HG03571 (cell line): ENCODE measurements around the gene CFB.
"Not testable (repeated sequence)": the region's sequence is repeated elsewhere in the genome, so short reads cannot be mapped to it uniquely, and the experiment has no call there.

Source experiments
- ATAC-seq: cut with Tn5 transposase; IDR thresholded peaks from one replicate; pipeline ENCODE4 v1.9.1; 2021; ENCODE audit not compliant: unreplicated experiment

CFB gene

DNA sequence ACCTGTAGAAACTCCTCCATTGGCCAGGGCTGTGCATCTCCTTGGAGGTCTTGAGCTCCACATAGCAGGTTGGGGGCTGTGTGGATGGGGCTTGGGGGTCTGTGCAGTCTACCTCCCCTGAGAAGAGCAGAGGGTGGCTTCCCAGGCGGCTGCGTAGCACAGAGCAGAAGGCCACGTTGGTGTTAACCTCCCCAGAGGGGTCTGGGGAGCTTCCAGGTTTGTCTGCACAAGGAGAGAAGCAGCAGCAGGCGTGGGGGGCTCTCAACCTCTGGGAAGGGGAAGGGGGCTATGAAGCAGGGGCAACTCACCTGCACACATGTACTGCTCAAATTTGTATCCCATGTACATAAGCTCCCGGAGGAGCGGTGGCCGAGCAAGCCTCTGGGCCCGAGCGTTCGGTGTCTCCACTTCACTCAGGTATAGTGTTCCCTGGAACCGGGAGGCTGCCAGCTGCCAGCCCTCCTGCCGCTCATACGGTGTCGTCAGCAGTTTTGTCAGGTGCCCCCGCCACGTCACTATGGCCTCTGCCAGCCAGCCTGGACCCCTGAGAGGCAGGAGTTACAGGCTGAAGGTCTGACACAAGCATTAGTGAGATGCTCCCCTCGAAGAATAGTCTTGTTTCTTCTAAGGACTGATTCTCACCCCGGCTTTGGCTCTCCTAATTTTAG is 24.8 kb downstream of the CFB start:
- no peak for ATAC-seq

- ATAC-seq = no peak
Observed at GRCh38 chr6:31971279-31971992, 25.5 kb downstream of the CFB start.

DNA sequence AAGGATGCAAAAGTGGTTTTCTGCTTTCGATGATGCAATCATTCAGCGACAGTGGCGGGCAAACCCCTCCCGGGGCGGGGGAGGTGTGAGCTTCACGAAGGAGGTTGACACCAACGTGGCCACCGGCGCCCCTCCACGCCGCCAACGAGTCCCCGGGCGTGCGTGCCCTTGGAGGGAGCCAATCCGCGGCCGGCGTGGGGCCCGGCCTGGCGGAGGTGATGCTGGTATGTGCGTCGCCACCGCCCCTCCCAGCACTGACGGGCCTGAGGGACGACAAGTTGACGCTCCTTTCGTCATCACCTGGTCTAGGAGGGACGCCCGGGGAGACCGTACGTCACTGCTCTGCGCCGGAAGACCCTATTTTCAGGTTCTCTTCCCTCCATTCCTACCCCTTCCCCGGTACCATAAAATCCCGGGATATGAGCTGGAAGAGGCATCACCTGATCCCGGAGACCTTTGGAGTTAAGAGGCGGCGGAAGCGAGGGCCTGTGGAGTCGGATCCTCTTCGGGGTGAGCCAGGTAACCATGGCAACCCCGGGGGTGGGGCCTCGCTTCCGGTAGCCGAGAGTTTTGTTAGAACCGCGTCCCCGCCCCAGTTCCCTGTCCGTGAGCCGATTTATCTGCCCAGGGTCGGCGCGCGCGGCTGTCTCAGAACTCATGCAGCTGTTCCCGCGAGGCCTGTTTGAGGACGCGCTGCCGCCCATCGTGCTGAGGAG is 26.3 kb downstream of the CFB start, which contains the start of gene DXO:
TSS of gene DXO (minus strand) at position 146 of the 716 bp plus-strand sequence. CDS start 463 bp downstream, outside the sequence.
- peak; percentile 71 for ATAC-seq

- ATAC-seq = peak; percentile 6
Observed at GRCh38 chr6:31972709-31973350, 26.9 kb downstream of the CFB start.

DNA sequence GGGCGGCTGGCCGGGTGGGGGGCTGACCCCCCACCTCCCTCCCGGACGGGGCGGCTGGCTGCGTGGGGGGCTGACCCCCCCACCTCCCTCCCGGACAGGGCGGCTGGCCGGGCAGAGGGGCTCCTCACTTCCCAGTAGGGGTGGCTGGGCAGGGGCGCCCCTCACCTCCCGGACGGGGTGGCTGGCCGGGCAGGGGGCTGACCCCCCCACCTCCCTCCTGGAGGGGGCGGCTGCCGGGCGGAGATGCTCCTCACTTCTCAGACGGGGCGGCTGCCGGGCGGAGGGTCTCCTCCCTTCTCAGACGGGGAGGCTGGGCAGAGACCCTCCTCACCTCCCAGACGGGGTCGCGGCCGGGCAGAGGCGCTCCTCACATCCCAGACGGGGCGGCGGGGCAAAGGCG is 30.2 kb downstream of the CFB start:
- not testable (repeated sequence) for ATAC-seq

- ATAC-seq = no peak
Observed at GRCh38 chr6:31977816-31978431, 32.0 kb downstream of the CFB start.

DNA sequence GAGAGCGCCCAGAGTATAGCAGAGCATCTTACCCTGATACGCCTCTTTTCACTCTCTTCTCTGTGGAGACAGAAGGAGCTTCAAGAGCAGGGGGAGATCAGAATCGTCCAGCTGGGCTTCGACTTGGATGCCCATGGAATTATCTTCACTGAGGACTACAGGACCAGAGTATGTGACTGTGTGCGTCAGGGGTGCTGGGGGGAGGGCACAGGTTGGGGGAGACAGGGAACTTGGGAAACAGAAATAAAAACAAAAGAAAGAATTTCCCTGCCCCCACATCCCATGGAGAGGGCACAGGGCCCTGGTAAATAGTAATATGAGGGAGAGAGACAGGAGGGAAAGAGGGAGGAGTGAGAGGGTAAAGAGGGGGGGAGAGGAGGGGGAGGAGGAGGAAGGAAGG is 32.9 kb downstream of the CFB start:
- ATAC-seq = no peak

DNA sequence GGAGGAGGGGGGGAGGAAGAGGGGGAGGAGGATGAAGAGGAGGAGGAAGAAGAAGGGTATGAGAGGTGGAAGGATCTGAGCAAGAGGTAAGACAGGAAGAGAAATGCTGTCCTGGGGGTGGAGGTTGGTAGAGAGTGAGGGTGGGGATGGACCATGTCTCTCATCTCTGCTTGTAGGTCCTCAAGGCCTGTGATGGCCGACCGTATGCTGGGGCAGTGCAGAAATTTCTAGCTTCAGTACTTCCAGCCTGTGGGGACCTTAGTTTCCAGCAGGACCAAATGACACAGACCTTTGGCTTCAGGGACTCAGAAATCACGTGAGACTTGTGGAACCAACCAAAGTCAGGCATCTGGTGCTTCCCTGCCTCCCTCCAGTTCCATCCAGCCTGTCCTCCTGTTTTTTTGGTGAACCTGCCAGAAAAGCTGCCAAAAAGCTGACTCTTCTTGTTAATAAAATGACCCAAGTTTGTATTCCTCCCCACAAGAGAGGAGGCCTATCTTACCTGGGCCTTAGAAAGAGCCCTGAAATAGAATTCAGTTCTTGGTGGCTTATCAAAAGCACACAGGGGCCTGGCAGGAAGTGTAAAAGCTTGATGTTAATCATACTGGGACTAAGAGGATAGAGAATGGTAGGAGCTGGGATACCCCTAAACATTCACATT is 33.5 kb downstream of the CFB start:
- ATAC-seq = no peak

GRCh38 chr6:31980195-31980876 is 34.4 kb downstream of the CFB start:
- ATAC-seq = not testable (repeated sequence)

DNA sequence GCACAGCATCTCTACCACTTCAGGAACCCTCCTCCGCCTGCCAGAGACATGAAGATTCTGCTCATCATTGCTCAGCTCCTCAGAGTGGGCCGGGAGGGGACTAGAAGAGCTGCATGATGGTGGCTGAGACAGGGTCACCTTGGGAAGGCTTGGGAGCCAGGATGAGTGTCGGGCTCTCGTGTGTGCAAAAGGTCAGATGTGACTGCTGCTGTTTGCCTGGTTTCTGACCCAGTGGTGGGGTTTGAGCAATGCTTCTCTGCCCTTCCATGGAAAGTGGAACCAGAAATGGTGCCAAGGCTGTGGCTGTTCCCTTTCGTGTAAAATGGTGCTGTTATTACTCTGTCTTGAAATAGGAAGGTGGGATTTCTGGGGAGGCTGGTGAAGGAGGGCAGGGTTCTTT is 35.1 kb downstream of the CFB start:
- not testable (repeated sequence) for ATAC-seq

GRCh38 chr6:31981744-31982143 is 35.8 kb downstream of the CFB start, which contains the start of gene C4A:
C4A (plus strand) TSS chr6:31982057; CDS start chr6:31982108, 51 bp downstream.
- ATAC-seq = not testable (repeated sequence)

- ATAC-seq = not testable (repeated sequence)
Observed at GRCh38 chr6:31989363-31989762, 43.5 kb downstream of the CFB start.

DNA sequence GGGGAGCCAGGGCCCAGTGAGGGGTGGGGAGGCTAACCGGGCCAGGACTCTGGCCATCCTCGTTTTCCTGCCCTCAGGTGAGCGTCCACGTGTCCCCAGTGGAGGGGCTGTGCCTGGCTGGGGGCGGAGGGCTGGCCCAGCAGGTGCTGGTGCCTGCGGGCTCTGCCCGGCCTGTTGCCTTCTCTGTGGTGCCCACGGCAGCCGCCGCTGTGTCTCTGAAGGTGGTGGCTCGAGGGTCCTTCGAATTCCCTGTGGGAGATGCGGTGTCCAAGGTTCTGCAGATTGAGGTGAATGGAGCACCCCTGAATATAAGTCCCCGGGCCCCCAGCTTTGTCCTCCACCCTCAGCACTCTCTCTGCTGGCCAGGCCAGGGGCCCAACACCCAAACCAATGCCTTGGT is 48.5 kb downstream of the CFB start:
- not testable (repeated sequence) for ATAC-seq

DNA sequence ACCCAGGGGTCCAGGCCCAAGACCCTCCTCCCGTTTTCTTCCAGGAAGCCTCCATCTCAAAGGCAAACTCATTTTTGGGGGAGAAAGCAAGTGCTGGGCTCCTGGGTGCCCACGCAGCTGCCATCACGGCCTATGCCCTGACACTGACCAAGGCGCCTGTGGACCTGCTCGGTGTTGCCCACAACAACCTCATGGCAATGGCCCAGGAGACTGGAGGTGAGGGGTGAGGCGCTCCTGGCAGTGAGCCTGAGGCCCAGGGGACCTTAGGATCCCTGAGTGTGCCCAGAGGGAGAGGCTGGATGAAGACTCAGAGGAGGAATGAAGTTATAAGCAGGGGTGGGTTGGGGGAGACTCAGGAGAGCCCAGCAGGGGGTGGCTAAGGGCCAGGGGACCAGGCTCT is 50.5 kb downstream of the CFB start:
- ATAC-seq = not testable (repeated sequence)
